ENCODE results near the gene SLC25A46. TPM values are rescaled to one million over a fixed set of nuclear protein-coding genes. Genes with fewer than 3 reads are reported as not detected.

The SLC25A46 gene
- polyA plus RNA-seq, 1 experiment = 60.3 TPM

DNA sequence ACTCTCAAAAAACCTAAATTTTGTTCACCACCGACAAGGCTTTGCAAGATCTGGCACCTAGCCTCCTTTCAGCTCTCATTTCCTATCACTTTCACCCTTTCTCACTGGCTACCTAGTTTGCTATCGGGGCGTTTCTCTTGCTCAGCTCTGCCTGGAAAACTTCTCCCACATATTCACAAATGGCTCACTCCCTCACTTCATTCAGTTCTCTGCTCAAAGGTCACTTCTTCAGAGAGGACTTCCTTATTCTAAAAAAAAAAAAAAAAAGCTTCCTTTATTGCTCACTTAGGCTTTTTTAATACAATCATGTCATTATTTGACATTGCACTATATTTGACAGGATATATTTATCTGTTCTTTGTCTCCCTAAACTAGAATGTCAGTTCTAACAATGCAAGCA is 2.1 kb upstream of the SLC25A46 start:
- H3K9me3 ChIP-seq (ENCODE audit: control insufficient read depth, insufficient read depth, low read length) = no peaks in the 10 kb centered on the region; the same call in 1 of the 2 replicates
- TF ChIP-seq, protein P1, sequence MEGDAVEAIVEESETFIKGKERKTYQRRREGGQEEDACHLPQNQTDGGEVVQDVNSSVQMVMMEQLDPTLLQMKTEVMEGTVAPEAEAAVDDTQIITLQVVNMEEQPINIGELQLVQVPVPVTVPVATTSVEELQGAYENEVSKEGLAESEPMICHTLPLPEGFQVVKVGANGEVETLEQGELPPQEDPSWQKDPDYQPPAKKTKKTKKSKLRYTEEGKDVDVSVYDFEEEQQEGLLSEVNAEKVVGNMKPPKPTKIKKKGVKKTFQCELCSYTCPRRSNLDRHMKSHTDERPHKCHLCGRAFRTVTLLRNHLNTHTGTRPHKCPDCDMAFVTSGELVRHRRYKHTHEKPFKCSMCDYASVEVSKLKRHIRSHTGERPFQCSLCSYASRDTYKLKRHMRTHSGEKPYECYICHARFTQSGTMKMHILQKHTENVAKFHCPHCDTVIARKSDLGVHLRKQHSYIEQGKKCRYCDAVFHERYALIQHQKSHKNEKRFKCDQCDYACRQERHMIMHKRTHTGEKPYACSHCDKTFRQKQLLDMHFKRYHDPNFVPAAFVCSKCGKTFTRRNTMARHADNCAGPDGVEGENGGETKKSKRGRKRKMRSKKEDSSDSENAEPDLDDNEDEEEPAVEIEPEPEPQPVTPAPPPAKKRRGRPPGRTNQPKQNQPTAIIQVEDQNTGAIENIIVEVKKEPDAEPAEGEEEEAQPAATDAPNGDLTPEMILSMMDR (IDR thresholded peaks at IDR 0.05; ENCODE audit: low read depth, low read length) = no peak
- H3K27me3 ChIP-seq (ENCODE audit: control insufficient read depth, insufficient read depth, low read length) = no peaks in the 10 kb centered on the region
- DNase-seq (ENCODE audit: low read depth, low spot score) = no peak
- H3K4me3 ChIP-seq (ENCODE audit: low read depth, low read length) = no peak overlapping the region
- no peak overlapping the region for H3K27ac ChIP-seq (ENCODE audit: low read depth, low read length)
- ChIA-PET CTCF (interaction anchor here (0.6 to 1.0 kb wide), 3 partner anchors 10 to 541 kb away, joined by 3 to 4 read pairs (median 3); partner anchors contain the start of gene TMEM232), POLR2A (no interaction called here)

DNA sequence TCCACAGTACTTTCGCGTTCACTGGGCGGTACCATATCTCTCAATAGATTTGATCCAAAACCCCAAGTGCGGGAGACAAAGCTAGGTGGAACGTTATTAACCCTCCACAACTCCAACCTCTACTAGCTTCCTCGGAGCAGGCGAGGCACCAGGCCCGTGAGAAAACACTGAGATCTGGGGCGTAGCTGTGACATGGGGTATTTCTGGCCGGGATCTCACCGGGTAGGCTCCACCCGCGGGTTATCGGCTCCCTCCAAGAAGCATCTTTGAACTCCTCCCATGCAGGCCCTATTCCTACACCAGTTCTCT is 350 bp upstream of the SLC25A46 start:
- CTCF ChIA-PET = interaction anchor here (1.2 kb wide), 1 partner anchor 18 kb away, joined by 4 read pairs; no protein-coding TSS in a partner anchor
- TF ChIP-seq, protein P1 (IDR thresholded peaks at IDR 0.05; ENCODE audit: low read depth, low read length) = no peak
- Histone ChIP-seq H3K4me3 (ENCODE audit: low read depth, low read length) (peak overlapping the region; percentile 82), H3K27me3 (ENCODE audit: control insufficient read depth, insufficient read depth, low read length) (no peaks in the 10 kb centered on the region), H3K27ac (ENCODE audit: low read depth, low read length) (no peak overlapping the region), H3K9me3 (ENCODE audit: control insufficient read depth, insufficient read depth, low read length) (no peaks in the 10 kb centered on the region; the same call in 1 of the 2 replicates)
- POLR2A ChIA-PET = interaction anchor here (0.7 kb wide), 1 partner anchor 178 kb away, joined by 3 read pairs; no protein-coding TSS in a partner anchor
- DNase-seq (ENCODE audit: low read depth, low spot score) = no peak

DNA sequence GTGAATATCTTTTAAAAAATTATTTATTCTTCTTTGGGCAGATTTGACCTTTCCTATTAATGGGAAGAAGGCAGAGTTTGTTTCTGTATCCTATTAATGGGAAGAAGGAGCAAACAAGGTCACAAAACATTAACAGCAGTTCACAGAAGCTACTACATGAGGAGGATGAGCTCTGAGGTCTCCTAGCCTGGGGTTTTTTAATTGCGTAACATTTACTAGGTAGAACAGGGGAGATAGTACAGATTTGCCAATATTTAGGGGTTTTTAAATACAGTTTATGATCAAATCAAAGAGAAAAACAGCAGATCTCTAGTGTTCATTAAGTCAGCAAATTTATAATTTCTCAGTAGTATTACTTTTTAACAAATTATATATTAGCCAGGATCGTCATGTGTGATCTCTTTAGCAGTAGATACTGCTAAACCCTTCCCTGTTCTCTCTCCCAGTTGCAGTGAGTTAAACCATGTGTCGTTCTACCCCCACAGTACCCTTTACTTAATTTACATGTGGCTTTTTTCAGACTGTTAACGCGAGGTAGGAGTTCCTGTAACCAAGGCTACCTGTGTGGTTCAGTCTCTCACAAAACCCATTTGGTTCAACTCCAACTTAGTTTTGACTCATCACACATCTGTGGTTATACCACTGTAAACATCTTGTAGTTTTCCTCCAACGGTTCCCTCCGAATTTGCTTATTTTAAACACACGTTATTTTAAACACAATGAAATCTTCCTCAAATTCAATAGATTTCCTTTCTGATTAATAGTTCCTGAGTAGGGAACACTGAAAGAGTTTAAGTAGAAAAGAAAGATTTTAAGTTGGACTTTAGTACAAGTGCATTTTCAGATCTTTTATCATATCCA is 13.3 kb downstream of the SLC25A46 start:
- POLR2A ChIA-PET = no interaction called here
- Histone ChIP-seq H3K27ac (ENCODE audit: low read depth, low read length) (no peak overlapping the region), H3K4me3 (ENCODE audit: low read depth, low read length) (no peak overlapping the region), H3K9me3 (ENCODE audit: control insufficient read depth, insufficient read depth, low read length) (no peaks in the 10 kb centered on the region), H3K27me3 (ENCODE audit: control insufficient read depth, insufficient read depth, low read length) (no peaks in the 10 kb centered on the region)
- CTCF ChIA-PET = interaction anchor here (1.2 kb wide), 1 partner anchor 1409 kb away, joined by 3 read pairs; no protein-coding TSS in a partner anchor
- TF ChIP-seq, protein P1 (IDR thresholded peaks at IDR 0.05; ENCODE audit: low read depth, low read length) = no peak
- DNase-seq (ENCODE audit: low read depth, low spot score) = peak; percentile 44

DNA sequence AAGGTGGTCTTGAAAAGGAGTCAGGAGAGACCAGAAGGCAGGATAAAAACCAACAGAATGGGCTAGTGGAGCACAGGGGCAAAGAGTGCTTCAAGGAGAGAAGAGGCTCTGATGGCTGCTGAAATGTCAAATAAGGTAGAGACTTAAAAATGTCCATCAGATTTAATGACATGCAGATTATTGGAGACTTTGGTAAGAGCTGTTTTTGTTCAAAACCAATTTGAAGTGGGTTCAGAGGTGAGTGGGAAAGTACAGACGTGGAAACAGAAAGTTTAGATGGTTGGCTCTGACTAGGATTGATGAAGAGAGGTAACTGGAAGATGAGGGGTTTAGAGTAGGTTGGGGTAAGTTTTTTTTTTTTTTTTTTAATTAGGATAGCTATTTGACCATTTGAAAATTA is 14.1 kb downstream of the SLC25A46 start:
- TF ChIP-seq, protein P1 (IDR thresholded peaks at IDR 0.05; ENCODE audit: low read depth, low read length) = no peak
- ChIA-PET POLR2A (no interaction called here), CTCF (interaction anchor here (0.6 to 0.7 kb wide), 2 partner anchors 405 to 1244 kb away, joined by 3 to 4 read pairs; no protein-coding TSS in a partner anchor)
- DNase-seq (ENCODE audit: low read depth, low spot score) = no peak
- Histone ChIP-seq H3K27ac (ENCODE audit: low read depth, low read length) (no peak overlapping the region), H3K9me3 (ENCODE audit: control insufficient read depth, insufficient read depth, low read length) (no peaks in the 10 kb centered on the region), H3K4me3 (ENCODE audit: low read depth, low read length) (no peak overlapping the region), H3K27me3 (ENCODE audit: control insufficient read depth, insufficient read depth, low read length) (no peaks in the 10 kb centered on the region)

DNA sequence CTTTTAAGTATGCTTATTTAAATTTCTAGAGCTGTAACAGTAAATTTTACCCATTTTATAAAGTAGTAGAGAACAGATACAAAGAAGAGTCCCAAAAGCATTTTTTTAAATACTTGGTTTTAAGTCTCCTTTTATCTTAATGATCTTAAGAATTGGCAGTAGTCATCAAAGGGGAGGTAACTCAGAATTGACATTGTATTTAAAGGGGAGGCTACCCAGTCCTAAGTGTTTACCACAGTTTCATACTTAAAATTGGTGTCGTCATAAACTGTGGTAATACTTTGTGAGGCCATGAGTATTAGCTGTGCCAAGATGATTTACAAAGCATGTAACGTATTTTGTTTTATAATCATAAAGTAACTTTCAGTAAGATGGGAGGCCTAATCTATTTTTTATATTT is 14.8 kb downstream of the SLC25A46 start:
- ChIA-PET CTCF (interaction anchor here (0.6 to 0.7 kb wide), 2 partner anchors 404 to 1243 kb away, joined by 3 to 4 read pairs; no protein-coding TSS in a partner anchor), POLR2A (no interaction called here)
- TF ChIP-seq, protein P1 (IDR thresholded peaks at IDR 0.05; ENCODE audit: low read depth, low read length) = no peak
- DNase-seq (ENCODE audit: low read depth, low spot score) = no peak
- Histone ChIP-seq H3K9me3 (ENCODE audit: control insufficient read depth, insufficient read depth, low read length) (no peaks in the 10 kb centered on the region), H3K4me3 (ENCODE audit: low read depth, low read length) (no peak overlapping the region), H3K27ac (ENCODE audit: low read depth, low read length) (no peak overlapping the region), H3K27me3 (ENCODE audit: control insufficient read depth, insufficient read depth, low read length) (no peaks in the 10 kb centered on the region)

Data from AG04450 (cell line).